HL-60/S4 treated with retinoic acid at 250 ng/mL for 4 days and 3 days (cell line): ENCODE results near the gene HKDC1.

Source experiments
- in situ Hi-C: fragments of 300-500 bp; cut with MboI; formaldehyde crosslinking; loops from 2 replicates; pipeline ENCODE4 v1.7.0; 2022; ENCODE audit warnings: low sequenced_read_pairs

HKDC1 gene

GRCh38 chr10:69315610-69316312 is 95.6 kb downstream of the HKDC1 start:
- in situ Hi-C loops = no loop called here

GRCh38 chr10:69316313-69317059 is 96.4 kb downstream of the HKDC1 start:
- in situ Hi-C loops = no loop called here
